ENCODE results near the gene PNPLA4. TPM values are rescaled to one million over a fixed set of nuclear protein-coding genes. Genes with fewer than 3 reads are reported as not detected.

PNPLA4 gene
- 23.4 and 28.1 TPM in 2 replicates for total RNA-seq (2014; rRNA removed; shearing (Covaris generic))
- polyA plus RNA-seq (2014; cell fraction: nucleus; rRNA removed): 7.1 and 10.3 TPM in 2 replicates

DNA sequence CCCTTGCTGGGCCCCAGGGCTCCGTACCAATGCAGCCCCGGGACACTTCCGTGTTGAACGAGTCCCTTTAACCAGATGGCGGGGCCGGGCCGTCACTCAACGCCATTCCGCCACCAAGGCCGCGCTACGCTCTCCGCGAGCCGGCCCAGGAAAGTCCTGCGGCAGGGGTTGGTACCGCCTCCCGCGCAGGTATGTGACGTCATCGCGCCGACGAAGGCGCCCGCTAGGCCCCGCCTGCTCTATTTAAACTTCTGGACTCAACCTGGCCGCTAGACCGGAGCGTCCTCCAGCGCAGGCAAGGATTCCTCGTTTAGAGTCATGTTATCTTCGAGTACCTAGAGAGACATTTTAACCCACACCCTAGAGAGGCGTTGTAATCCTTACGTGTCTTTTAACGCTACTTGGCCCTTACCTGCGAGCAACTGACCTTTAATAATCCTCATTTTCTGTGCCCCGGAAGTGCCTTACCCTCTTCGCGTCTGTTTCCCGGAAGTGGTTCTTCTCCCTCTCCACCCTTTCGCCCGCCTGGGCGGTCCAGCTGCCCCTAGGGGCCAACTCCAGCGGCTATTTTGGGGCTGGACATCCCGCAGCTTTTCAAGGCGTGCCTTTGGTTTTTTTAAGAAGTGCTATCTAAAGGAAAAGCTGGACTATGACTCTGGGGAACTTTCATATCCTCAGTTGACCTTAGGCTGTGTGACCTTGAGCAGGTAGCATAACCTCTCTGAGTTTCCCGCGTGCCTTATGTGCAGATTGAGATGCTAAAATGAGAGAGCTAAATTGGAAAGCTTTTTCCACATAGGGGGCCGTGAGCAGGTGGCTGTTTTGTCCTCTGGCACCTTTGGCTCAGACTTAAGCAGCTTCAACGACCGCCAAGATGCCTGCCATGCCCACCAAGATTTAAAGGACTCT, at the start of gene PNPLA4:
Gene PNPLA4, minus strand, starts transcription at position 155 of the 909 bp plus-strand sequence. CDS start 1,294 bp downstream, outside the sequence.
- DNase-seq (ENCODE audit: extremely low read depth, low read depth): peak; percentile 76

- DNase-seq (ENCODE audit: extremely low read depth, low read depth): no peak
These were observed 45.4 kb upstream of the PNPLA4 start for GRCh38 chrX:7972586-7972985.

DNA sequence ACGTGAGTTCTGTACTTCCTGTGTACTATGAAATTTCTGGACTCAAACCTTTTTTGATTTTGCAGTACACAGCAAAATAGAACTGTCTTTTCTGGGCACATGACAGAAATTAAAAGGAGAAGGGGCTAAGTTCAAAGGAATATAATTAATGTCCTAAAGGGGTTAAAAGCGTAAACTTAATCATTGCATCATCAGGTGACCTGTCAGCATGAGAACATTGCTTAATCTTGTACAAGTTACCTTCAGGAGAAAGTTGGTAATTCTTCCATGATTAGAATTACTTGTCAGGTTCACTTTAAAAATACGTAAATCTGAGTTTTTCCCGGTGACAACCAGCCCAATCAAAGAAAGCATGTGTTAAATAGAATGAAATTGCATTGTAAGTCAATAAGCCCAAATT, 43.2 kb upstream of the PNPLA4 start:
- DNase-seq (ENCODE audit: extremely low read depth, low read depth): no peak

- no peak for DNase-seq (ENCODE audit: extremely low read depth, low read depth)
These were observed 38.2 kb upstream of the PNPLA4 start for GRCh38 chrX:7965436-7965835.

DNA sequence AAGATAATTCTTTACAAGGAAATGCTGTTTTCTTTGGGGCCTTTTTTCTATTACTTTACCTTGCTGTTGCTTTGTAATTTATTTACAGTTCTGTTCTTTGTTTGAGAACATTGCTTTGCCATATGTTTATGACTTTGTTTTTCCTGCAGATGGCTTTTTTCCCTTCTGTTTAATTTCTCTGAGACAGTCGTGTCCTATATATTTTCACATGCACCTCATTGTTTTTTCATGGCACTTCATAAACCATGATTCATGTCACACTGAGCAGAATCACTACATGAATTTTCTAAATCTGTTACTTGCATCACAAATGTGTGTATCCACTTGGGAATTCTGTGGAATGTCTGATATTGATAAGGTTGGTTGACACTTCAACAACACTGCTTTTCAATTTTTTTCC, 33.0 kb upstream of the PNPLA4 start:
- no peak for DNase-seq (ENCODE audit: extremely low read depth, low read depth)

DNA sequence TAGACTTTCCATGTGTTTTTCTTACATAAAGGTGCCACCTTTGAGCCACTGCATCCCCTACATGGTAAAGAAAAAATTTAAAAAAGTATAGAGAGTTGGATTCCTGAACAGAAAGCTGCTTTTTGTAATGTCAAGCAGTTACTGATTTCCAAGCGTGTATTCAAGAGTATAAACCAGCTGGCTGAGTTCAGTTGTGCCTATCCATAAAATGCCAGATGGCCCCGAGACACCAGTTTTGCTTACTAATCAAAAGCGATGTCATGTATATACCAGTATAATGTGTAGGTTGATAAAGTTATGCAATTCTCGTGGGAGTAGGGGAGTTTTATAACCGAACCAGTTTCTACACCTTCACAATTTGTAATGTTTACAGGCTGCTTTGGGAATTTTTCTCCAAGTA, 26.2 kb upstream of the PNPLA4 start:
- DNase-seq (ENCODE audit: extremely low read depth, low read depth): no peak

- DNase-seq (ENCODE audit: extremely low read depth, low read depth): no peak
These were observed 23.7 kb upstream of the PNPLA4 start for GRCh38 chrX:7950865-7951264.

DNA sequence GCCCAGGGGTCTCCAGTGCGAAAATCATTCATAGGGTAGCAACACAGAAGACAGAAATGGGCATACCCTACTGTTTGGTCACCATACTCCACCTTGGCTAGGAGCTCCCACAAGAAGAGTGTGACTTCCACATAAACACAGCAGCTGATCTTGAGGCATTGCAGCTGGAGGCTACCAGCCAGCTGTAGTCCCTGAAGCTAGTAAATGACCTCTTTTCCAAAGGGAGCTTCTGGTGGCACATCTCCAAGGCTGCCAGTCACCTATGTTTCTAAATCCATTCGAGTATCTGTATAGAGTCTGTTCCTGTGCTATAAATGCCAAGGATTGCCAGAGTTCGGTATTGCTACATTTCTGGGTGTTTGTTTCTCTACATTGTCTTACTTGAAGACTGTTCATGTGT, 21.3 kb upstream of the PNPLA4 start:
- no peak for DNase-seq (ENCODE audit: extremely low read depth, low read depth)

- DNase-seq (ENCODE audit: extremely low read depth, low read depth): no peak
These were observed 19.7 kb upstream of the PNPLA4 start for GRCh38 chrX:7946960-7947359.

DNA sequence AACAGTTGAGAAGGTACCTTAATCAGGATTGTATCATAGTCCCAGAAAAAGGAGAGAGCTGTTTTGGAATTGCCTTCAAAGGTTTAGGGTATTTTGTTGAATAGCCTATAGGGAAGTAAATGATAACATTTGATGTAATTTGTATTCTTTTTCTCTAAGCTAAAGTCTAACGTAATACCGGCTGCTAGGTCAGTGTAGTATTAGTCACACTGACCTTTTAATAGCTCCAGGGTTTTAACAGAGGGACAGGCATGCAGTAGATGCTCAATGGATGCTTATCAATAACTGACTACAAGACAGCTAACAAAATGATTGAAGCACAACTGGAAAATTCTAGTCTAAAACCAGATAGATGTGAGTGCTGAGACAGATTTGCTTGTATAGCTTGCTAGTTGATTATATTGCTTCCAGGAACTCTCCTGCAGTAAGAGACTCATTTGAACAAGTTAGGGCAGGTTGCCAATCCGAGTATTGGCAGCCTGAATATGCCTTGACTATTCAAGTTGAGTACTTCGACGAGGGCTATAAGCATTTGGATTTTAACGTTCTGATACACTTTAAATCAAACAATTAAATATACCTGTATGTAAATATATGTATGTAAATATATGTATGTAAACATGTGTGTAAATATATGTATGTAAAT, 16.5 kb upstream of the PNPLA4 start:
- DNase-seq (ENCODE audit: extremely low read depth, low read depth): no peak

DNA sequence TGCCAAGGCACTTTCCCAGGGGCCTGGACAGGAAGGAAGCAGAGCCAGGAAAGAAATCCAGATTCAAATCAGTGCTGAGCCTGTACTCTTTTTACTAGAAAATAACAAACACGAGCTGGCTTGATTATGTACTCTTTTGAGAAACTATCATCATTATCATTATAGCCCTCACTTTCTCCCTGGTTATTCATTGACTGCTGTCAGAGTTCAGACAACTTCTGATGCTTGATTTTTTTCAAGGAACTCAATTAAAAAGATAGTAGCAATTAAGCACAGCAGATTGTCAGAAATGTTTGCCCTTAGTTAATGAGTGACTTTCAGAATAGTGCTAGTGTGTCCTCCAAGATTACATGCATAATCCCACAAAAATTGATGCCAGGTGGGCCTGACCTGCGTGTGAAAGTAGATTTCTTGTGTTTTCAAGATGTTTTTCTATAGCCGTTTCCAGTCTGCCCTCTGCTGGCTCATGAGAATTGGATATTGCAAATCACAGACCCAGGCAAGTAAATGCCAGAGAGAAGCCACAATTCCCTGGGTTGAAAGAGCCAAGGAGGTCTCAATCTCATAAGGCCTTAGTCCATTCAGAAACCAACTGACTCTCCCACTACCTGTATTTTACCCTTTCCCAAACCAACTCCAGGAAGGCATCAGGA, 14.3 kb upstream of the PNPLA4 start:
- no peak for DNase-seq (ENCODE audit: extremely low read depth, low read depth)

DNA sequence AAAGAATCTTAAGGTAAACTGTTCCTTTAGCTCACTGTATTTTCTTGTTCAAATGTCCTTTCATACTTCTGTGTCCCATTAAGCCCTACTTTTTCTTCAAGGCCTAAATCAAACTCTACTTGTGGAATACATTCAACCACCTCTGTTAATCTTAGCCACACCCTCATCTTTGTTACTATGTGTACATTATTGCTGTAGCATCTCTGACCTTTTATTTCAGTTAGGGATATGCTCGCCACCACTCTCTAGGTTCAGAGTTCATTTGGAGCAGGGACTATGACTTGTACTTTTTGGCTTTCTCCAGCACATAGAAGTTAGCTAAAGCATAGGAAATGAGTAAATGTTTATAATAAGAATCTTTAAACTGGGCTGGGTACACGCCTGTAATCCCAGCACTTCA, 6.8 kb upstream of the PNPLA4 start:
- no peak for DNase-seq (ENCODE audit: extremely low read depth, low read depth)

DNA sequence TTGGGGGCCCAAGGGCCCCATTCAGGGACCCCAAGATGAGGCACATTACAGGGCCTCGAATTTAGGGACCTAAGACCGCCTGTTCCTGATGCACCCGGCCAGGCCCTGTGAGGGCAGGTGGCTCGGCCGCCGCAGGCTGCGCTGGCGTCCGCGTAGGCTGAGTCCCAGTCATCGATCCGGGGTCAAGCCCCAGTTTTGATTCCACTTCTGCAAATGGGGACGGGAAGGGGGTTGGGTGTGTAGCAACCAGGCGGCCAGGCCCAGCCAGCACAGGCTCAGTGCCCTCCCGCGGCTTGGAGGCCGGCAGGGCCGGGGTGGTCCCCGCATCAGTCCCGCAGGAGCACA, 327 bp downstream of the PNPLA4 start:
- no peak for DNase-seq (ENCODE audit: extremely low read depth, low read depth)

GRCh38 chrX:7926501-7926900, 712 bp downstream of the PNPLA4 start:
- DNase-seq (ENCODE audit: extremely low read depth, low read depth): no peak

GRCh38 chrX:7925867-7926472, 1.2 kb downstream of the PNPLA4 start:
- peak; percentile 62 for DNase-seq (ENCODE audit: extremely low read depth, low read depth)

DNA sequence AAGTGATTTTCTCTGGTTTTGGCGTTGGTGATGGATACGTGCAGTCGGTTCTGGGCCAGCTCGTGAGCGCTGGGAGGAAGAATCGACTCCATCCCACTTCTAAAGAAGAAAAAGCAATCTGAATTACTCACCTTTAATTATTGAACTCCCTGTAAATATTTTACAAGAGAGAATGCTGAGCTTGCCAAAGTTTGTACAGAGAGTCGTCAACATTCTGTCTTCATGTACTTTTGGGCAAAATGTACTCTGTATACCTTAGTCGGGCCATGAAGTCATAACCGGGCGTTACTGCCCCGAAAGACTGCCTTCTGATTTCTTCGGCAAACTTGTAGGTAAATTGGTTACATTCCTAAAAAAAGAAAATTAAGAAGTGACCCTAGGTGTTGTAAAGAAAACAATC, 5.5 kb downstream of the PNPLA4 start:
- no peak for DNase-seq (ENCODE audit: extremely low read depth, low read depth)

DNA sequence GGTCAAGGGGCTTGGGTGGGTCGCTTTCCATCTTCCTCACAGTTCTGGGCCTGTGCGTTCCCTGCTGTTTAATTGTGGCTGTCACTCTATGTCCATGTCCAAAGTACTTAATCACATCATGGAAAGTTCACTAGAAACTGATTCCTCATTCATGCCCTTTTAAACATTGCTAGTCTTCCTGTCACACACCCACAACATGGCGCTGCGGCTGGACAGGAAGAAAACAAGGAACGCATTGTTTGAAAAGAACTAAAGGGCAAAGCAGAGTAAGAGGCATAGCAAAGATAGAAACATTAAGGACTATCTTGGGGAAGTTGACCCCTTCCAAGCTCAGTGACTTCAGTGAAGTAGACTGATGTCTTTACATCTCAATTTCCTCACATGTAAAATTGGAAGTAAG, 18.4 kb downstream of the PNPLA4 start:
- no peak for DNase-seq (ENCODE audit: extremely low read depth, low read depth)

GRCh38 chrX:7904562-7904961, 22.7 kb downstream of the PNPLA4 start:
- DNase-seq (ENCODE audit: extremely low read depth, low read depth): no peak

- no peak for DNase-seq (ENCODE audit: extremely low read depth, low read depth)
These were observed 35.3 kb downstream of the PNPLA4 start for GRCh38 chrX:7891928-7892327.

- no peak for DNase-seq (ENCODE audit: extremely low read depth, low read depth)
These were observed 37.5 kb downstream of the PNPLA4 start for GRCh38 chrX:7889680-7890079.

DNA sequence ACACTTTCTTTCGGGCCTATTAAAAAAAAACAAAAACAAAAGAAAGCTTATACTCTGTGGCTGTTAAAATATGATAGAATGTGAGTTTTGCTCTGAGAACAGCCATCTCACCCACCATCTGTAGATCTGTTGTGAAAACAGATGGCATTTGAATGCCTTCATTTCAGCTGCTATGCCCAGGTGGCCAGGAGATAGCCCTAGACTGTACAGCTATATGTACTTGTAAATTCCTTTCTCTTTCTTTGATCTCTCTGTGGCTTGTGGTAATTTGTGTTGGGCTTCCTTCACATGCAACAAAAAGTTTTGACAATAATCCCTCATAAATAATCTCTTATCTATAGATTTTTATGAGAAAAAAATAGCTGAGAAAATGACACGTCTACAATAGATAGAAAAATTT, 38.1 kb downstream of the PNPLA4 start:
- no peak for DNase-seq (ENCODE audit: extremely low read depth, low read depth)

Data from NCI-H460 (cell line).